G401 (cell line): ENCODE data around the gene GSTA5. TPM values are rescaled to one million over a fixed set of nuclear protein-coding genes. Genes with fewer than 3 reads are reported as not detected.
"Not testable (repeated sequence)": the region's sequence is repeated elsewhere in the genome, so short reads cannot be mapped to it uniquely, and the experiment has no call there.

Experiments used
- DNase-seq: peaks from one replicate; pipeline ENCODE4 v3.0.0-alpha.2; 2015; ENCODE audit warnings: low spot score
- in situ Hi-C: cut with HindIII; loops from 2 replicates; pipeline ENCODE4 v1.10.0; 2016; ENCODE audit warnings: low sequenced_read_pairs, mixed read lengths
- total RNA-seq: library from RNA; depleted of rRNA; stranded (reverse); fragments of >200 nt; shearing (Covaris generic); gene quantifications from 2 replicates; pipeline ENCODE4 v1.2.3, GENCODE V29; 2014; rRNA removed

Gene GSTA5
- total RNA-seq, result not detected in 2 replicates

- in situ Hi-C loops, result no loop called here
Measured at GRCh38 chr6:52840763-52841585, at the start of gene GSTA5. GSTA5 (minus strand) TSS chr6:52840813.

GRCh38 chr6:52890018-52890417 is 49.4 kb upstream of the GSTA5 start:
- DNase-seq, result no peak
- in situ Hi-C loops, result no loop called here

More at GRCh38 chr6:52840763-52841585, at the start of gene GSTA5:
- DNase-seq, result no peak

- in situ Hi-C loops, result no loop called here
- no peak for DNase-seq
Measured at GRCh38 chr6:52887910-52888524, 47.4 kb upstream of the GSTA5 start.

- DNase-seq, result peak; percentile 68
- in situ Hi-C loops, result no loop called here
Measured at GRCh38 chr6:52881996-52882841, 41.6 kb upstream of the GSTA5 start.

GRCh38 chr6:52881662-52881995 is 41.0 kb upstream of the GSTA5 start:
- DNase-seq, result no peak

DNA sequence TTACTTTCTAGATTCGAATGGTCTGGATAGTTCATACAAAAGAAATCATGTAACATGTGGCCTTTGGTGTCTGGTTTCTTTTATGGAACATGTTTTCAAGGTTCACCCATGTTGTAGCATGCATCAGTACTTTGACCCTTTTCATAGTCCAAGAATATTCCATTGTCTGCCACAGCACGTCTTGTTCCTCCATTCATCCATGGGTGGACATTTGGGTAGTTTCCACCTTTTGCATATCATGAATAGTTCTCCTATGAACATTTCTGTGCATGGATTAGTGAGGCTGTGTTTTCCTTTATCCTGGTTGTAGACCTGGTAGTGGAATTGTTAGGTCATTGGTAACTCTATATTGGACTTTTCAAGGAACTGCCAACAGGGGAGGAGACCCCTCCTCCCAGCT is 37.2 kb upstream of the GSTA5 start:
- in situ Hi-C loops, result no loop called here
- DNase-seq, result no peak

More at GRCh38 chr6:52881662-52881995, 41.0 kb upstream of the GSTA5 start:
- in situ Hi-C loops, result no loop called here

DNA sequence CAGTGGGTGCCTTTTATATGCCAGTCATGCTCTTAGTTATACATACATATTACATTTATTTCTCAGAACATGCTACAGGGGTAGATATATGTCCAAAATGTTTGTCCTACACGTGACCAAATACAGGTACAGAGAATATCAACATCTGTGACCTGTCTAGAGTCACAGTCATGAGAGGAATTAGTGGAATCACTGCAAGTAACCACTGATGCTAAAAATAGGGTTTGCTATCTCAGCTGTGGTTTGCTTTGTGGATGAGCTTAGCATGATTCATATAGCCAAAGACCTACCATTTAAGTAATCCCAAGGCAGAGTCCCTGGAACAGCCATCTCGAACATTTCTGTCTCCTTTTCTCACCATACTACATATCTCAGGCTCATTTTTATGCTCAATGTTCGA is 36.6 kb upstream of the GSTA5 start:
- no peak for DNase-seq
- in situ Hi-C loops, result no loop called here

GRCh38 chr6:52876056-52876787 is 35.6 kb upstream of the GSTA5 start:
- in situ Hi-C loops, result no loop called here
- DNase-seq, result no peak

DNA sequence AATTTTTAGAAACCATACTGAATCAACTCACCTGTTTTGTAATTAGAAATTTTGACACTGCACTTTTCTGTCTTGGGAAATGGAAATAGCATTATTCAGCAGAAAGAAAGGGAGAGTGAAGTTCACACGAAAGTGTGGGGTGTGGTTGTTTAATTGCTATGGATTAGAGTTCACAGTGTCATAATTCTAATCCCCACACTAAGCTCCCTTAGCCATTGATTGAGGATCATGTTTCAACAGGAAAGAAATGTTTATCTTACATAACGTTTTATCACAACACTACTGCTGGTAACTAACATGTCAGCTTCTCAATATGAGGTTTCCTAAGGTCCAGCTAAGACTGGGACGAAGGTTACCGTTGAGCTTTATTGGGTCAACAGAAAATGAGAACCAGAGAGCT is 31.4 kb upstream of the GSTA5 start:
- in situ Hi-C loops, result no loop called here
- no peak for DNase-seq

DNA sequence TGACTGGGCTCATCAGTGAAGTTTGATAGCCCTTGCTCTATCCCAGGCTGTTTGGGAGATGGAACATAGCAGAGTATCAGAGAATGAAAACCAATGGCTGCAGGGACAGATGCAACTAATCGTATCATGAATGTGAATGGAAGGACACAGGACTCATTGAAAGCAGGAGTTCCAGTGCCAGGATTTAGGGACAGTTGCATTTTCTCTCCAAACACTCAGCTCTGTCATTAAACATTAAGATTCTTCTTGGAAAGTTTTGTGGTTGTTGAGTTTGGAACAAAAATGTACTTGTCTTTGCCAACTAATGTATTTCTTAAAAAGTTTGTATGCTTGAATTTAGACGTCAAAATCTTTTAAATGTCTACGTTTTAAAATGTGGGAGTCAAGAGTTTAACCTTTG is 31.0 kb upstream of the GSTA5 start:
- in situ Hi-C loops, result no loop called here

GRCh38 chr6:52870335-52871091 is 29.9 kb upstream of the GSTA5 start:
- in situ Hi-C loops, DNase-seq: not testable (repeated sequence)

More for the DNA sequence above, 31.0 kb upstream of the GSTA5 start:
- no peak for DNase-seq

- in situ Hi-C loops, DNase-seq: not testable (repeated sequence)
Measured at GRCh38 chr6:52868899-52869298, 28.3 kb upstream of the GSTA5 start.

- in situ Hi-C loops, result no loop called here
- DNase-seq, result no peak
Measured at GRCh38 chr6:52868240-52868639, 27.6 kb upstream of the GSTA5 start.

DNA sequence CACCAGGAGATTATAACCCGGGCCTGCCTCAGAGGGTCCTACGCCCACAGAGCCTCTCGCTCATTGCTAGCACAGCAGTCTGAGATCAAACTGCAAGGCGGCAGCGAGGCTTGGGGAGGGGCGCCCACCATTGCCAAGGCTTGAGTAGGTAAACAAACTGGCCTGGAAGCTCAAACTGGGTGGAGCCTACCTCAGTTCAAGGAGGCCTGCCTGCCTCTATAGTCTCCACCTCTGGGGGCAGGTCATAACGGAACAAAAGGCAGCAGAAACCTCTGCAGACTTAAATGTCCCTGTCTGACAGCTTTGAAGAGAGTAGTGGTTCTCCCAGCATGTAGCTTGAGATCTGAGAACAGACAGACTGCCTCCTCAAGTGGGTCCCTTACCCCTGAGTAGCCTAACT is 20.5 kb upstream of the GSTA5 start:
- in situ Hi-C loops, DNase-seq: not testable (repeated sequence)

DNA sequence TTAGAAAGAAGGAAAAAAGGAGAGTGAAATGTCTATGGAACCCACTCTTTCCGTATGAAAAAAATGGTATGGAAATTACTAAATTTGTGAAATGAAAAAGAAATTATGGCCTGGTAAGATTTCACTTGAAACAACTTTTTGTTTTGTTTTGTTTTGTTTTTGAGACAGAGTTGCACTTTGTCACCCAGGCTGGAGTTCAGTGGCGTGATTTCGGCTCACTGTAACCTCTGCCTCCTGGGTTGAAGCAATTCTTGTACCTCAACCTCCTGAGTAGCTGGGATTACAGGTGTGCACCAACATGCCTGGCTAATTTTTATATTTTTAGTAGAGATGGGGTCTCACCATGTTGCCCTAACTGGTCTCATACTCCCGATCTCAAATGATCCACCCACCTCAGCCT is 17.8 kb upstream of the GSTA5 start:
- in situ Hi-C loops, result no loop called here
- DNase-seq, result no peak

DNA sequence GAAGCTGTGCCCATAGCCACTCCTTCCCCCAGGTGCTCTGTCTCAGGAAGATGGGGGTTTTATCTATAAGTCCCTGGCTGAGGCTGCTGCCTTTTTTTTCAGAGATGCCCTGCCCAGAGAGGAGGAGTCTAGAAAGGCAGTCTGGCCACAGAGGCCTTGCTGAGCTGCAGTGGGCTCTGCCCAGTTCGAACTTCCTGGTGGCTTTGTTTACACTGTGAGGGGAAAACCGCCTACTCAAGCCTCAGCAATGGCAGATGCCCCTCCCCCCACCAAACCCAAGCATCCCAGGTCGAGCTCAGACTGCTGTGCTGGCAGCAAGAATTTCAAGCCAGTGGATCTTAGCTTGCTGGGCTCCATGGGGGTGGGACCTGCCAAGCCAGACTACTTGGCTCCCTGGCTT is 15.5 kb upstream of the GSTA5 start:
- in situ Hi-C loops, DNase-seq: not testable (repeated sequence)

GRCh38 chr6:52849137-52849536 is 8.5 kb upstream of the GSTA5 start:
- in situ Hi-C loops, result no loop called here
- no peak for DNase-seq

- DNase-seq, result no peak
- in situ Hi-C loops, result no loop called here
Measured at GRCh38 chr6:52846002-52846401, 5.4 kb upstream of the GSTA5 start.

- in situ Hi-C loops, result no loop called here
- DNase-seq, result no peak
Measured at GRCh38 chr6:52843605-52844004, 3.0 kb upstream of the GSTA5 start.
